ENCODE data around the gene RABGAP1.

GRCh38 chr9:123059472-123060220 is 118.8 kb downstream of the RABGAP1 start:
- TF ChIP-seq TAF1 (IDR thresholded peaks at IDR 0.05; ENCODE audit: low read depth, low read length) (no peak), POLR2A (IDR thresholded peaks at IDR 0.05; ENCODE audit: low read depth, low read length) (no peak)

Measured in GM12891 (cell line).